GM19328 (cell line): ENCODE results near the gene RTL5.

Experiments
- ATAC-seq: cut with Tn5 transposase; IDR thresholded peaks from one replicate; pipeline ENCODE4 v1.9.1; 2021; ENCODE audit warnings: mild to moderate bottlenecking, moderate library complexity; ENCODE audit not compliant: unreplicated experiment

The RTL5 gene

DNA sequence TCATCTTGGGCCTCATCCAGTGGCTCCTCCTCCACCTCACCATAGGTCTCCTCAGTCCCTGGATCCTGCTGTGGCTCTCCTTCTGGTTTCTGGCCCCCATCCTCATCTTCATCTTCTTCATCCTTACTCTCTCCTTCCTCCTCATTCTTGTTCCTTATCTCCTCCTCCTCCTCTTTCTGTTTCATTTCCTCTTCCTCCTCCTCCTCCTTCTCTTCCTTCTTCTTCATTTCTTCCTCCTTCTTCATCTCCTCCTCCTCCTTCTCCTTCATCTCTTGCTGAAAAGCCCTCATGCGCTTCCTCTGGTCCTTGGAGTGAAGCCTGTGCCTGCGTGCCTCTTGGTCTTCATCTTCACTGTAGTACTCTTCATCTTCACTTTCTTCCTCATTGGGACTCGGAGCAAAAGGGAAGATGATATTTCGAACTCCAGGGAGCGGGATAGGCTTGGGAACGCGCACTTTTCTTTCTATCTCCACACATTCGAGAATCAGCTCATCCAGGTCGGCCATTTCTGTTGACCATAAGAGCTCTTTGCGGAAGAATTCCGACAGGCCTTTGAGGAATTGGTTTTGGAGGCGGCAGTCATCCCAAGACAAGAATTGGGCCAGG is 1.5 kb downstream of the RTL5 start:
- ATAC-seq, result no peak

GRCh38 chrX:72129661-72130060 is 2.1 kb downstream of the RTL5 start:
- ATAC-seq, result no peak

GRCh38 chrX:72128881-72129280 is 2.8 kb downstream of the RTL5 start:
- ATAC-seq, result no peak

DNA sequence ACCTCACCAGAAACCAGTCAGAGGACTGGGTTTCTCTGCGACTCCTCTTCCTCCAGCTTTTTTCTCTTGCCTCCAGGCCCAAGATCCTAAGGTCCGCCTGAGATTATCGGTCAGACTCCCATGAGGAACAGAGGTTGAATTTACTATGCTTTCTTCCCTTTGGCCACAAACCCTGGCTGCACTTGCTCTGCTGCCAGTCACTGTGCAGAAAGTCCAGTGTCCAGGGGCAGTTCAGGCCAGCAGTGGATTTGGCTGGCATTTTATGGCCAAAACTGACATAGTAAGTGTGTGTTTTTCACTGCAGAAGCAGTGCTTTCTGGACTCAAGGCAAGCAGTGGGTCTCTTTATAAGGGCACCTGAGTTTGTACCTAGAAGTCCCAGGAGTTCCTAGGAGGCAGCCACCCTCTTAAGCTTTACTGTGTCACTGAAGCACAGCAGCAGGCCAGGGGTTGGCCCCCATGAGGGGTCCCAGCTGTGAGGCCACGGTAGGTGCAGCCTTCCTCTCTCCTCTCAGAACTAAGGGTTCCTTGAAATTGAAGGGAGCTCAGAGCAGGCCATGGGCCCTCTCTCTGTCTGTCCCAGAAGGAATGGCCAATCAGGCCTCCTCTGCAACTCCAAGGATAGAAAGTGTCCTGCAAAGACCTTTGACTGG is 3.4 kb downstream of the RTL5 start:
- ATAC-seq, result no peak

DNA sequence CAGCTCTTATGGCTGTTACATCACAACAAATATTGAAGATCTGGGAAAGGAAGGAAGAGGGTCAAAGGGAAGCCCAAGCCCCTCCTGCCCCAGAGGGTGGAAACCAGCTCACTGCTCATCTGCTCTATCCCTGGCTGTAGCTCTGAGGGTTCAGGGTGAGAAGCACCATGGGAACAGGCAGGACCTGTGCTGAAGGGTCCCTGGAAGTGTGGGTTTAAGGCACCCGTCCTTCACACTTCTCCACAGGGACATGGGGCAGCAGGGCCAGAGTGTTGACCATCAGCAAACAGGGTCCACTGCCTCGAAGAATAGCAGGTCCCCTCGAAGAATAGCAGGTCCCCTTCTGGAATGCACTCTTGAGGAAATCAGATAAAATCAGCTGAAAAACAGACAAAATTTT is 4.4 kb downstream of the RTL5 start:
- ATAC-seq, result no peak

- peak; percentile 66 for ATAC-seq
Measured at GRCh38 chrX:72126539-72127140, 5.1 kb downstream of the RTL5 start.

DNA sequence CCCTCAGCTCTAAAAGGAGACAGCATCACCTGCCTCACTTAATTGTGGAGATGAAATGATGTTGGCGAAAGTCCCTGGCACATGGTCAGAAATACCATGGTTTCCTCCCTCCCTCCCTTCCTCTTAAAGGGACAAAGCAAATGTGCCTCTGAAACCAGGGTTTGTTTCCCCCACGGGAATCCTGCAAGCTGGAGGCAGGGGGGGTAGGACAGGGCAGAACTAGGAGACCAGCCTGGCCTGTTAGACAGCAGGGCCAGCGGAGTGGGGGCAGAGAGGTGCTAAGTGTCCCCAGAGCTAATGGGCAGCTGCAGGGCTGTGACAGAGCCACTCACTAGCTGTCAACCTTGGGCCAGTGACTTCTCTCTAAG is 5.7 kb downstream of the RTL5 start:
- ATAC-seq, result no peak

DNA sequence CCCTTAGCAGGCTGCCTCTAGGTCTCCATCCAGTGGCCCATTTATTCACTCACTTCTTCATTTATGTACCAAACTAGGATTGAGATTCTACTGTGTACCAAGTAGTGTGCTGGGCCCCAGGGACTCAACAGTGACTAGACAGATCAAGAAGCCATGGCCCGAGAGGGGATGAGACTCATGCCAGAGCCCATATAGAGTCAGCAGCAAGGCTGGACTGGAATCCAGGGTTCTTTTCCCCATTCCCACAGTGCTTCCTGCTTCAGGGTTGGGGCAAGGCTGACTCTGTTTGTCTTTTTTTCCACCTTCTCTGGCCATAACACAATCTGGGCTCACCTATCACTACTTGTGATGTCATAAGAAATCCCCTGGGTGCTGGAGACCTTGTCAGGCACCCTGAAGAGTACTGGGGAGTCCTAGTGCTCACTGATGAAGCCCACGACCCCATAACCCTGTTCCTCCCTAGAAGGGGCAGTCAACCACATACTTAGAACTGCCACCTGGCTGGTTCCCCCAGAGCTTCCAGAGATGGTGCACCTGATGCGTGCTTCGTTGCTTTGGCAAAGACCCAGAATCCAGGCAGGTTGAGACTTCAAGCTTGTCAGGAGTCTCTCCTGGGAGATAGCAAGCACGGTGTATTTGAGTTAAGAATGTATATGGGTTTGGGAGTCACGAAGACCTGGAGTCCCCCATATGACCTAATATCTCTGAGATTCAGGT is 6.2 kb downstream of the RTL5 start:
- ATAC-seq, result no peak

- ATAC-seq, result no peak
Measured at GRCh38 chrX:72124540-72125201, 7.0 kb downstream of the RTL5 start.

GRCh38 chrX:72123471-72124185 is 8.1 kb downstream of the RTL5 start:
- no peak for ATAC-seq

- no peak for ATAC-seq
Measured at GRCh38 chrX:72122621-72123337, 8.9 kb downstream of the RTL5 start.

DNA sequence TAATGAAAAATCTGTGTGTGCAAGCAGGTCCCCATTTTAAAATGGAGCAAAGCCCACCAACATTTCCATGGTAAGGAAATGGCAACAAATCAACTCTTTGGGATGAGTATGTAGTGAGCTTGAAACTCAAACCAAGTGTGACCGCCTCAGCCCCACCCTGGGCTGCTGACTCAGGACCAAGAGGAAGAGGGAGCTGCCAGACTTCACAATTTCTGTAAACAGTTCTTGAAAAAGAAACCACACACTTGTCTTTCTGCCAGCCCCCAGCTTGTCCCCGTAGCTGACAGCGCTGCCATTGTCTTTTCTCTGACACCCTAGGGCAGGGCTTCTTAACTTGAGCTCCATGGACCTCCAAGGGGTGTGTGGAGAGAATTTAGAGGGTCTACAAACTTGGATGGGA is 10.3 kb downstream of the RTL5 start:
- no peak for ATAC-seq

GRCh38 chrX:72120837-72121236 is 10.9 kb downstream of the RTL5 start:
- no peak for ATAC-seq

DNA sequence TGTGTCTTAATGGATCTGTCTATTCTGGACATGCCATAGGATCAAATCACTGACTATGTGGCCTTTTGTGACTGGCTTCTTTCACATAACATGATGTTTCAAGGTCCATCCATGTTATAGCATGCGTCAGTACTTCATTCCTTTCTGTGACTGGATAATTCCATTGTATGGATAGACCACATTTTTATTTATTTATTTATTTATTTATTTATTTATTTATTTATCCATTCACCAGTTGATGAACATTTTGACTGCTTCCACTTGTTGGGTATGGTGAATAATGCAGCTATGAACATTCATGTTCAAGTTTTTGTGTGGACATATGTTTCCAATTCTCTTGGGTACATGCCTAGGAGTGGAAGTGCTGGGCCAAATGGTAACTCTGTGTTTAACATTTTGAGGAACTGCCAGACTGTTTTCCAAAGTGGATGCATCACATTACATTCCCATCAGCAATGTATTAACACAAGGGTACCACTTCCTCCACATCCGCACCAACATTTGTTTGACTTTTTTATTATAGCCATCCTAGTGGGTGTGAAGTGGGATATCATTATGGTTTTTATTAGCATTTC is 14.0 kb downstream of the RTL5 start:
- ATAC-seq, result no peak

DNA sequence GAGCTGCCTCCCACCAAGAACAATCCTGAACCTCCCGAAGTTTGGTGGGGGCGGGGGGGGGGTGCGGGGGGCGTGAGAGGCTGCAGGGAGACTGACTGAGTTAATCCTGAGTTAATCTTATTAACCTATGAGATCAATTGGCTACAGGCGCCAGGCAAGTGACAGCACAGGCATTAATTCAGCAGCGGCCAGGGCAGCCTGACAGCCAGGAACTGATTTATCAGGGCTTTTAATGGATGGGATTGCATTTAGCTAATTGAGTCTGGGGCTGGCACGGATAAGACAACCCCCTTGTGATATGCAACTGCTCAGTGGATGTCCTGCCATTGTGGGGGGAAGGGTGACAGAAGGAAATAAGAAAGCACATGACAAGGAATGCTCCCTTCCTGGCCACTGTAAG is 16.3 kb downstream of the RTL5 start:
- no peak for ATAC-seq

GRCh38 chrX:72114807-72115206 is 16.9 kb downstream of the RTL5 start:
- ATAC-seq, result no peak

GRCh38 chrX:72114306-72114705 is 17.4 kb downstream of the RTL5 start:
- ATAC-seq, result no peak

DNA sequence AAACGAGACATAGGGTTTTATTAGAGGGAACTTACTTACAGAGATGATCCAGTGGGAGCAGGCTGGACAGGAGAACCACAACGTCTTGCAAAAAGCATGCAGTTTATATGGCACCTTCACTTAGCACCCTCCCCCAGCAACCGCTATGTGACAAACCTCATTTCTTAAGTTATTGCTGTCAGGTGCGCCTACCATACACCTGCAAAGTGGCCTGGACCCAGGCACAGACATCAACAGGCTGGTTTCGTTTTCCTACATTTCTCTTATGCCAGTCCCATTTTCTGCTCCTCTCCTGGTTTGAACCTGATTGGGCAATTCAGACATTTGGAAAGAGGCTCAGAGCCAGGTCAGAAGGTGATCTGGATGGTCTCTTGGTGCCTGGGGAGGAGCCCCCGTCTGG is 18.3 kb downstream of the RTL5 start:
- no peak for ATAC-seq

GRCh38 chrX:72110876-72111708 is 20.6 kb downstream of the RTL5 start:
- no peak for ATAC-seq
